PC-3 (cell line): ENCODE data around the gene PPT2. TPM values are rescaled to one million over a fixed set of nuclear protein-coding genes. Genes with fewer than 3 reads are reported as not detected.

Source experiments
- ATAC-seq: fragments of 200-7000 bp; cut with Tn5 transposase; 2 replicates; pipeline ENCODE4 v1.9.1; 2020; ENCODE audit warnings: mild to moderate bottlenecking, moderate library complexity
- BruUV-seq: library from RNA; stranded (reverse); fragments of 400-500 nt; replicated peaks from 2 replicates; lab custom pipeline; 2021; lab: Mats Ljungman, UMichigan
- CTCF ChIA-PET: fragments of 300-600 bp; sonication (Branson Sonifier 250); formaldehyde crosslinking; loops from one replicate; lab custom pipeline; 2022; ENCODE audit warnings: antibody characterized with exemption; lab: Charles Lee
- POLR2A ChIA-PET: fragments of 300-600 bp; sonication (Branson Sonifier 250); formaldehyde crosslinking; loops from one replicate; lab custom pipeline; 2022; ENCODE audit warnings: antibody characterized with exemption; ENCODE audit not compliant: unreplicated experiment; lab: Charles Lee
- DNase-seq: peaks from one replicate; pipeline ENCODE4 v3.0.0-alpha.2; 2015
- H2AFZ ChIP-seq: fragments of 300-600 bp; sonication (generic); 2 replicates; pipeline ENCODE4 v1.6.0; 2016; ENCODE audit warnings: antibody characterized with exemption, low read length
- H3F3A ChIP-seq: fragments of 300-600 bp; sonication (generic); one replicate; pipeline ENCODE4 v1.6.0; 2017; ENCODE audit warnings: antibody characterized with exemption, low read length, control low read depth, mild to moderate bottlenecking; ENCODE audit not compliant: unreplicated experiment
- H3K27ac ChIP-seq: fragments of 300-600 bp; sonication (generic); 2 replicates; pipeline ENCODE4 v1.5.1; 2016; ENCODE audit warnings: mild to moderate bottlenecking, low read length
- H3K27me3 ChIP-seq: fragments of 300-600 bp; sonication (generic); 2 replicates; pipeline ENCODE4 v1.6.1; 2016; ENCODE audit warnings: low read length, mixed read lengths
- H3K36me3 ChIP-seq: fragments of 300-600 bp; sonication (generic); 2 replicates; pipeline ENCODE4 v1.6.1; 2016; ENCODE audit warnings: low read depth, mixed run types, low read length, mixed read lengths
- H3K4me1 ChIP-seq: fragments of 300-600 bp; sonication (generic); 2 replicates; pipeline ENCODE4 v1.5.1; 2016; ENCODE audit warnings: low read length; ENCODE audit not compliant: insufficient read depth
- H3K4me2 ChIP-seq: fragments of 300-600 bp; sonication (generic); 2 replicates; pipeline ENCODE4 v1.6.0; 2016; ENCODE audit warnings: low read length
- H3K4me3 ChIP-seq: fragments of 300-600 bp; sonication (generic); 2 replicates; pipeline ENCODE4 v1.5.1; 2016; ENCODE audit warnings: mild to moderate bottlenecking, low read length, mixed read lengths
- H3K79me2 ChIP-seq: fragments of 300-600 bp; sonication (generic); 2 replicates; pipeline ENCODE4 v1.6.1; 2017; ENCODE audit warnings: low read length, mixed read lengths
- H3K9ac ChIP-seq: fragments of 300-600 bp; sonication (generic); 2 replicates; pipeline ENCODE4 v1.6.0; 2016; ENCODE audit warnings: mild to moderate bottlenecking, low read length
- H3K9me2 ChIP-seq: fragments of 300-600 bp; sonication (generic); replicated peaks from 2 replicates; pipeline ENCODE4 v1.6.1; 2016; ENCODE audit warnings: mixed run types, low read length, mixed read lengths
- H3K9me3 ChIP-seq: fragments of 300-600 bp; sonication (generic); 2 replicates; pipeline ENCODE4 v1.6.1; 2016; ENCODE audit warnings: low read length, mixed read lengths
- H4K20me1 ChIP-seq: fragments of 300-600 bp; sonication (generic); 2 replicates; pipeline ENCODE4 v1.6.1; 2016; ENCODE audit warnings: low read length, mixed read lengths
- CTCF ChIP-seq: fragments of 300-600 bp; sonication (generic); conservative IDR thresholded peaks from 2 replicates; pipeline ENCODE4 v1.5.1; 2017; ENCODE audit warnings: antibody characterized with exemption, low read depth, mild to moderate bottlenecking, low read length
- EZH2 ChIP-seq: fragments of 300-600 bp; sonication (generic); IDR thresholded peaks from one replicate; pipeline ENCODE4 v1.6.1; 2017; ENCODE audit warnings: antibody characterized with exemption, mild to moderate bottlenecking, low read length; ENCODE audit not compliant: unreplicated experiment
- EZH2phosphoT487 ChIP-seq: fragments of 300-600 bp; sonication (generic); IDR thresholded peaks from 2 replicates; pipeline ENCODE4 v1.6.1; 2018; ENCODE audit warnings: mild to moderate bottlenecking, antibody characterized with exemption, low read length, borderline replicate concordance
- intact Hi-C: fragments of 100-400 bp; cut with micrococcal nuclease; formaldehyde crosslinking; loops from 2 replicates; pipeline ENCODE4 v1.9.0; 2023
- total RNA-seq: library from RNA; depleted of rRNA; stranded (reverse); fragments of >200 nt; gene quantifications from 2 replicates; pipeline ENCODE4 v1.2.3, GENCODE V29; 2014

The PPT2 gene
- total RNA-seq, 1 experiment from 2014 or later: 30.8 TPM

- intact Hi-C loops: no loop called here
- ChIA-PET CTCF (no interaction called here), POLR2A (no interaction called here)
- H3K79me2 ChIP-seq: peaks cover 18% of the 10 kb centered on the region
- DNase-seq (no peak), ATAC-seq (no peak)
- H3K4me1 ChIP-seq: peaks cover 25% of the 10 kb centered on the region
- no peak overlapping the region for H3K27ac ChIP-seq
- TF ChIP-seq EZH2phosphoT487 (no peak), CTCF (no peak), EZH2 (no peak)
- H3K36me3 ChIP-seq: no peaks in the 10 kb centered on the region
- H3F3A ChIP-seq: no peaks in the 10 kb centered on the region
- H3K4me2 ChIP-seq: peak overlapping the region; percentile 81
- peak overlapping the region; percentile 78 for H3K9ac ChIP-seq
- H3K9me2 ChIP-seq: no peaks in the 10 kb centered on the region
- no peaks in the 10 kb centered on the region for H3K27me3 ChIP-seq
- BruUV-seq: TSS peak; percentile 21
- H2AFZ ChIP-seq: no peak overlapping the region
- no peaks in the 10 kb centered on the region for H4K20me1 ChIP-seq
- H3K9me3 ChIP-seq: no peaks in the 10 kb centered on the region
- peak overlapping the region; percentile 84 for H3K4me3 ChIP-seq
Observed at GRCh38 chr6:32188381-32189068, 34.6 kb downstream of the PPT2 start.

- intact Hi-C loops: no loop called here
- H3F3A ChIP-seq: no peaks in the 10 kb centered on the region
- no peak for DNase-seq
- no peak for ATAC-seq
- POLR2A ChIA-PET: no interaction called here
- H4K20me1 ChIP-seq: no peaks in the 10 kb centered on the region
- H3K27me3 ChIP-seq: no peaks in the 10 kb centered on the region
- CTCF ChIA-PET: no interaction called here
- H3K9me3 ChIP-seq: no peaks in the 10 kb centered on the region
- peak overlapping the region; percentile 84 for H3K4me3 ChIP-seq
- H3K9ac ChIP-seq: peak overlapping the region; percentile 78
- H2AFZ ChIP-seq: no peak overlapping the region
- no peaks in the 10 kb centered on the region for H3K36me3 ChIP-seq
- H3K27ac ChIP-seq: no peak overlapping the region
- H3K79me2 ChIP-seq: peaks cover 18% of the 10 kb centered on the region
- TF ChIP-seq CTCF (no peak), EZH2phosphoT487 (no peak), EZH2 (no peak)
- peaks cover 25% of the 10 kb centered on the region for H3K4me1 ChIP-seq
- no peaks in the 10 kb centered on the region for H3K9me2 ChIP-seq
- peak overlapping the region; percentile 81 for H3K4me2 ChIP-seq
- BruUV-seq: no TSS peak
Observed at GRCh38 chr6:32189069-32189741, 35.3 kb downstream of the PPT2 start.

- DNase-seq (no peak), ATAC-seq (no peak; the same call in 1 of the 2 replicates)
- Histone ChIP-seq H3K36me3 (no peaks in the 10 kb centered on the region), H3K9me2 (no peaks in the 10 kb centered on the region), H2AFZ (no peak overlapping the region; the same call in 1 of the 2 replicates), H3K4me1 (peaks cover 28% of the 10 kb centered on the region), H3K9me3 (no peaks in the 10 kb centered on the region), H3K9ac (peak overlapping the region; percentile 78), H3K4me2 (peak overlapping the region; percentile 81), H3F3A (no peaks in the 10 kb centered on the region), H3K27me3 (no peaks in the 10 kb centered on the region), H3K79me2 (peaks cover 18% of the 10 kb centered on the region), H4K20me1 (no peaks in the 10 kb centered on the region), H3K4me3 (peak overlapping the region; percentile 84), H3K27ac (no peak overlapping the region)
- TF ChIP-seq EZH2phosphoT487 (no peak), CTCF (no peak)
- ChIA-PET CTCF (no interaction called here), POLR2A (no interaction called here)
- intact Hi-C loops: no loop called here
- BruUV-seq: no TSS peak
Observed at GRCh38 chr6:32189742-32190053, 35.8 kb downstream of the PPT2 start.
